Ovary (tissue), 3 donors: ENCODE results near the gene MAG.

ENCODE experiments used
- POLR2A ChIP-seq: fragments of 450-650 bp; IDR thresholded peaks from one replicate; pipeline ENCODE4 v1.6.1; 2017; ENCODE audit warnings: antibody characterized with exemption, mild to moderate bottlenecking, moderate library complexity
- TF ChIP-seq, protein P1 (sequence below), 3 donors: fragments of 450-650 bp in 2 of 3; fragments of 200-600 bp in 1 of 3; IDR thresholded peaks; one replicate each; pipeline versions ENCODE4 v1.5.1 to v1.8.0; 2016 to 2022; ENCODE audit warnings: antibody characterized with exemption in 3 of 3, mild to moderate bottlenecking in 1 of 3
- donor health status: DM: no; HTN: no; CAD: no.

DNA sequence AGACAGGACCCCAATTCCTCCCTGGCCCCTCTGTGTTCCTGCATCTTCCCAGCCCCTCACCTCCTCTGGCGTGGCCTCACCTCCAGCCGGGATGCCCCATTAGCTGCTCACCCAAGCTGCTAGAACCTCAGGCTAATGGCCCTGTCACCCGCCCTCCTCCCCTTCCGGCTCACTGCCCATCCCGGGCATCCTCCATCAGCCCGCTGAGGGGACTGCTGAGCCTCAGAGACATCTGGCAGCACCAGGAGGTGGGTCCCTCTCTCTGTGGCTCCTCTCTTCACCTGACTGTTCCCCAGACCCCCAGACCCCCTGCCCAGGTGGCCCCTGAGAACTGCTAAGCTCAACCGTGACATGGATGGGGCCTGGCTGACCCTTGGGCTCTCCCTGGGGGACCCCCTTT, 58.6 kb downstream of the MAG start:
- TF ChIP-seq, protein P1, sequence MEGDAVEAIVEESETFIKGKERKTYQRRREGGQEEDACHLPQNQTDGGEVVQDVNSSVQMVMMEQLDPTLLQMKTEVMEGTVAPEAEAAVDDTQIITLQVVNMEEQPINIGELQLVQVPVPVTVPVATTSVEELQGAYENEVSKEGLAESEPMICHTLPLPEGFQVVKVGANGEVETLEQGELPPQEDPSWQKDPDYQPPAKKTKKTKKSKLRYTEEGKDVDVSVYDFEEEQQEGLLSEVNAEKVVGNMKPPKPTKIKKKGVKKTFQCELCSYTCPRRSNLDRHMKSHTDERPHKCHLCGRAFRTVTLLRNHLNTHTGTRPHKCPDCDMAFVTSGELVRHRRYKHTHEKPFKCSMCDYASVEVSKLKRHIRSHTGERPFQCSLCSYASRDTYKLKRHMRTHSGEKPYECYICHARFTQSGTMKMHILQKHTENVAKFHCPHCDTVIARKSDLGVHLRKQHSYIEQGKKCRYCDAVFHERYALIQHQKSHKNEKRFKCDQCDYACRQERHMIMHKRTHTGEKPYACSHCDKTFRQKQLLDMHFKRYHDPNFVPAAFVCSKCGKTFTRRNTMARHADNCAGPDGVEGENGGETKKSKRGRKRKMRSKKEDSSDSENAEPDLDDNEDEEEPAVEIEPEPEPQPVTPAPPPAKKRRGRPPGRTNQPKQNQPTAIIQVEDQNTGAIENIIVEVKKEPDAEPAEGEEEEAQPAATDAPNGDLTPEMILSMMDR (IDR thresholded peaks at IDR 0.05), result no peak
- TF ChIP-seq POLR2A, result no peak
